D721Med (cell line): ENCODE results near the gene FMNL1.

Experiments used
- DNase-seq: peaks from one replicate; pipeline ENCODE4 v3.0.0; 2011; ENCODE audit warnings: low spot score; ENCODE audit not compliant: insufficient read length
- FAIRE-seq: peaks from 2 replicates; lab custom pipeline; 2011; peaks lifted over from hg19 to GRCh38; lab: Jason Lieb, UNC
- CTCF ChIP-seq: IDR thresholded peaks from 2 replicates; pipeline ENCODE4 v1.5.1; 2012; ENCODE audit warnings: mild to moderate bottlenecking, control low read depth; ENCODE audit not compliant: insufficient read depth; ENCODE audit errors: missing control alignments

The FMNL1 gene

GRCh38 chr17:45255358-45255757 lies 33.7 kb downstream of the FMNL1 start:
- no peak for TF ChIP-seq CTCF
- DNase-seq (no peak), FAIRE-seq (no peak)

GRCh38 chr17:45256114-45256966 lies 34.7 kb downstream of the FMNL1 start:
- no peak for TF ChIP-seq CTCF
- DNase-seq = no peak
- no peak for FAIRE-seq

GRCh38 chr17:45257115-45257514 lies 35.4 kb downstream of the FMNL1 start:
- FAIRE-seq = no peak
- no peak for DNase-seq
- TF ChIP-seq CTCF = no peak

- DNase-seq (no peak), FAIRE-seq (no peak)
- no peak for TF ChIP-seq CTCF
These were observed 37.3 kb downstream of the FMNL1 start for GRCh38 chr17:45258981-45259380.

- no peak for TF ChIP-seq CTCF
- FAIRE-seq (no peak), DNase-seq (no peak)
These were observed 38.6 kb downstream of the FMNL1 start for GRCh38 chr17:45260204-45260783.

- no peak for FAIRE-seq
- DNase-seq = no peak
These were observed 40.2 kb downstream of the FMNL1 start, which contains the start of gene SPATA32 for GRCh38 chr17:45261577-45262515. Gene SPATA32 (minus strand): TSS chr17:45262094. CDS start chr17:45262016, 78 bp downstream.

More at GRCh38 chr17:45261577-45262515, 40.2 kb downstream of the FMNL1 start, which contains the start of gene SPATA32:
- TF ChIP-seq CTCF = no peak
